H9 (cell line): ENCODE measurements around the gene ATP5MG. TPM values are rescaled to one million over a fixed set of nuclear protein-coding genes. Genes with fewer than 3 reads are reported as not detected.

ENCODE experiments used
- DNase-seq: peaks from one replicate; pipeline ENCODE4 v3.0.0-alpha.2; 2017
- H2AFZ ChIP-seq: one replicate; pipeline ENCODE4 v1.6.1; 2013; ENCODE audit warnings: mild to moderate bottlenecking, low read length, control low read depth, moderate library complexity
- H2AK5ac ChIP-seq: 2 replicates; pipeline ENCODE4 v1.6.1; 2013; ENCODE audit warnings: low read length, control low read depth, mixed read lengths; ENCODE audit not compliant: insufficient read length
- H2BK120ac ChIP-seq: one replicate; pipeline ENCODE4 v1.6.1; 2013; ENCODE audit warnings: low read depth, mild to moderate bottlenecking, low read length, control low read depth, inconsistent platforms; ENCODE audit not compliant: poor library complexity, severe bottlenecking
- H2BK12ac ChIP-seq: 2 replicates; pipeline ENCODE4 v1.6.1; 2013; ENCODE audit warnings: low read length, control low read depth, mixed read lengths, low read depth; ENCODE audit not compliant: insufficient read length
- H2BK15ac ChIP-seq: 2 replicates; pipeline ENCODE4 v1.6.1; 2013; ENCODE audit warnings: low read depth, low read length, control low read depth
- H2BK20ac ChIP-seq: one replicate; pipeline ENCODE4 v1.6.1; 2013; ENCODE audit warnings: low read depth, mild to moderate bottlenecking, low read length, control low read depth, inconsistent platforms; ENCODE audit not compliant: poor library complexity, severe bottlenecking
- H2BK5ac ChIP-seq: 2 replicates; pipeline ENCODE4 v1.6.1; 2013; ENCODE audit warnings: low read length, control low read depth, mixed read lengths; ENCODE audit not compliant: insufficient read length
- H3K14ac ChIP-seq: 2 replicates; pipeline ENCODE4 v1.6.1; 2013; ENCODE audit warnings: low read length, control low read depth; ENCODE audit not compliant: insufficient read depth
- H3K18ac ChIP-seq: 2 replicates; pipeline ENCODE4 v1.6.1; 2013; ENCODE audit warnings: low read depth, mild to moderate bottlenecking, mixed read lengths, low read length, control low read depth; ENCODE audit not compliant: insufficient read length
- H3K23ac ChIP-seq: 2 replicates; pipeline ENCODE4 v1.6.1; 2013; ENCODE audit warnings: low read length, control low read depth, mixed read lengths, low read depth; ENCODE audit not compliant: insufficient read length
- H3K23me2 ChIP-seq: 2 replicates; pipeline ENCODE4 v1.6.1; 2013; ENCODE audit warnings: low read depth, mild to moderate bottlenecking, mixed read lengths, low read length, control low read depth; ENCODE audit not compliant: insufficient read length, poor library complexity, severe bottlenecking
- H3K27ac ChIP-seq: 2 replicates; pipeline ENCODE4 v1.5.1; 2013; ENCODE audit warnings: low read length, control low read depth, mixed read lengths, low read depth; ENCODE audit not compliant: insufficient read length
- H3K27me3 ChIP-seq: 2 replicates; pipeline ENCODE4 v1.6.1; 2013; ENCODE audit warnings: low read length, control low read depth, inconsistent platforms; ENCODE audit not compliant: insufficient read depth
- H3K4ac ChIP-seq: 2 replicates; pipeline ENCODE4 v1.6.1; 2013; ENCODE audit warnings: low read depth, mild to moderate bottlenecking, control low read depth, inconsistent platforms, low read length, moderate library complexity
- H3K4me1 ChIP-seq: 2 replicates; pipeline ENCODE4 v1.6.1; 2013; ENCODE audit warnings: low read length, control low read depth, inconsistent platforms; ENCODE audit not compliant: insufficient read depth
- H3K4me2 ChIP-seq: 2 replicates; pipeline ENCODE4 v1.6.1; 2013; ENCODE audit warnings: low read length, control low read depth, mixed read lengths; ENCODE audit not compliant: insufficient read length, insufficient read depth
- H3K56ac ChIP-seq: 2 replicates; pipeline ENCODE4 v1.6.1; 2013; ENCODE audit warnings: low read depth, mild to moderate bottlenecking, mixed read lengths, low read length, control low read depth; ENCODE audit not compliant: insufficient read length
- H3K79me1 ChIP-seq: 2 replicates; pipeline ENCODE4 v1.6.1; 2013; ENCODE audit warnings: low read depth, mild to moderate bottlenecking, moderate library complexity, low read length, control low read depth, inconsistent platforms; ENCODE audit not compliant: insufficient read depth, poor library complexity, severe bottlenecking
- H3K79me2 ChIP-seq: 2 replicates; pipeline ENCODE4 v1.6.1; 2013; ENCODE audit warnings: low read length, control low read depth, inconsistent platforms; ENCODE audit not compliant: insufficient read depth
- H3K9ac ChIP-seq: 2 replicates; pipeline ENCODE4 v1.6.1; 2013; ENCODE audit warnings: low read length, control low read depth, mixed read lengths; ENCODE audit not compliant: insufficient read length; ENCODE audit errors: extremely low read depth
- H3K9me3 ChIP-seq: one replicate; pipeline ENCODE4 v1.6.1; 2013; ENCODE audit warnings: low read depth, low read length, inconsistent platforms; ENCODE audit not compliant: control insufficient read depth
- H3T11ph ChIP-seq: one replicate; pipeline ENCODE4 v1.6.1; 2013; ENCODE audit warnings: mild to moderate bottlenecking, low read length, control low read depth, inconsistent platforms
- H4K20me1 ChIP-seq: one replicate; pipeline ENCODE4 v1.6.1; 2013; ENCODE audit not compliant: control insufficient read depth, insufficient read length, insufficient read depth
- H4K5ac ChIP-seq: 2 replicates; pipeline ENCODE4 v1.6.1; 2013; ENCODE audit warnings: low read depth, mild to moderate bottlenecking, mixed read lengths, low read length, control low read depth; ENCODE audit not compliant: insufficient read length
- H4K8ac ChIP-seq: replicated peaks from 2 replicates; pipeline ENCODE4 v1.6.1; 2013; ENCODE audit warnings: low read length, control low read depth, mixed read lengths, low read depth; ENCODE audit not compliant: insufficient read length
- H4K91ac ChIP-seq: 2 replicates; pipeline ENCODE4 v1.6.1; 2013; ENCODE audit warnings: low read depth, mild to moderate bottlenecking, moderate library complexity, mixed read lengths, low read length, control low read depth; ENCODE audit not compliant: insufficient read length
- H3K27ac Mint-ChIP-seq, 3 experiments: 2 replicates in 2 of 3; 3 replicates in 1 of 3; pipeline ENCODE4 v1.8.0; 2020 to 2021; ENCODE audit warnings: mixed read lengths in 3 of 3, mild to moderate bottlenecking in 1 of 3, moderate library complexity in 1 of 3
- H3K27me3 Mint-ChIP-seq: 2 replicates; pipeline ENCODE4 v1.8.0; 2021; ENCODE audit warnings: low read depth, mild to moderate bottlenecking, moderate library complexity, mixed read lengths
- H3K36me3 Mint-ChIP-seq, 3 experiments: 2 replicates in 2 of 3; 3 replicates in 1 of 3; pipeline ENCODE4 v1.8.0; 2020 to 2021; ENCODE audit warnings: low read depth in 3 of 3, mixed read lengths in 3 of 3; ENCODE audit not compliant: insufficient read depth in 1 of 3
- H3K4me1 Mint-ChIP-seq, 2 experiments: 2 replicates each; pipeline ENCODE4 v1.8.0; 2020; ENCODE audit warnings: mixed read lengths in 2 of 2
- H3K4me3 Mint-ChIP-seq, 2 experiments: 2 replicates in 1 of 2; 3 replicates in 1 of 2; pipeline ENCODE4 v1.8.0; 2020 to 2021; ENCODE audit warnings: mild to moderate bottlenecking in 2 of 2, mixed read lengths in 2 of 2, moderate library complexity in 1 of 2
- H3K9me3 Mint-ChIP-seq, 2 experiments: 2 replicates in 1 of 2; 3 replicates in 1 of 2; pipeline ENCODE4 v1.8.0; 2020; ENCODE audit warnings: mild to moderate bottlenecking in 2 of 2, mixed read lengths in 2 of 2, moderate library complexity in 1 of 2
- CTCF ChIP-seq: fragments of 200-600 bp; sonication (generic); conservative IDR thresholded peaks from 3 replicates; pipeline ENCODE4 v1.8.0; 2021; ENCODE audit warnings: antibody characterized with exemption, mild to moderate bottlenecking
- total RNA-seq: library from RNA; stranded (reverse); gene quantifications from 2 replicates; pipeline ENCODE4 v1.2.1, GENCODE V29; 2021

The ATP5MG gene
- total RNA-seq, 1 experiment from 2014 or later: 254 TPM

DNA sequence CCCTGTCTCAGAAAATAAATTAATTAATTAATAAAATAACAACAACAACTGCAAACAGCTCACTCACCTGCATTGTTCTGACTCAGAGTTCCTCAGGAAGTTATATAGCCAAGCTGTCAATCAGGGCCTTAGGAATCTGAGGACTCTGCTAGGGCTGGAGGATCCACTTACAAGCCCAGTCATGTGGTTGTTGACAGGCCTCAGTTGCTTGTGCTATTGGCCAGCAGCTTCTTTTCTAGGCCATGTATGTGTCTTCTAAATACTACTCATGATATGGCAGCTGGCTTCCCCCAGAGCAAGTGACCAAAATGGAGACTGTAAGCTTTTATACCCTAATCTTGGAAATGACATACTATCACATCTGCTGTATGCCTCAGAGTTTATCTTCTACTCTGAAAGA lies 20.8 kb upstream of the ATP5MG start:
- Histone ChIP-seq H3K9me3 (no peaks in the 10 kb centered on the region), H3K4me2 (no peak overlapping the region), H4K5ac (no peak overlapping the region), H3K23ac (no peak overlapping the region), H3T11ph (no peak overlapping the region), H3K79me2 (no peaks in the 10 kb centered on the region), H4K91ac (no peak overlapping the region), H4K20me1 (no peaks in the 10 kb centered on the region), H4K8ac (no peak overlapping the region), H3K27ac (no peak overlapping the region), H3K4ac (no peak overlapping the region), H3K79me1 (no peaks in the 10 kb centered on the region), H2BK15ac (no peak overlapping the region), H3K4me1 (no peaks in the 10 kb centered on the region), H2BK5ac (no peak overlapping the region), H3K56ac (no peak overlapping the region), H2AK5ac (no peak overlapping the region), H2BK12ac (no peak overlapping the region), H2BK120ac (no peak overlapping the region), H3K14ac (no peak overlapping the region), H3K9ac (no peak overlapping the region), H2AFZ (no peak overlapping the region), H2BK20ac (no peak overlapping the region), H3K23me2 (no peaks in the 10 kb centered on the region), H3K18ac (no peak overlapping the region), H3K27me3 (no peaks in the 10 kb centered on the region)
- DNase-seq: no peak
- Mint-ChIP-seq H3K36me3 (peaks cover 6 to 76% (median 40%) of the 10 kb centered on the region in 3 experiments), H3K27me3 (no peaks in the 10 kb centered on the region), H3K4me3 (no peak overlapping the region), H3K9me3 (no peaks in the 10 kb centered on the region), H3K4me1 (no peaks in the 10 kb centered on the region), H3K27ac (no peak overlapping the region)
- TF ChIP-seq CTCF: no peak
